Keratinocyte (primary cell): ENCODE data around the gene TCFL5. TPM values are rescaled to one million over a fixed set of nuclear protein-coding genes. Genes with fewer than 3 reads are reported as not detected.

ENCODE experiments used
- DNase-seq: peaks from one replicate; pipeline ENCODE4 v3.0.0-alpha.2; 2011; ENCODE audit warnings: low read depth, missing footprints, low spot score
- FAIRE-seq: peaks from 2 replicates; lab custom pipeline; 2011; peaks lifted over from hg19 to GRCh38; lab: Jason Lieb, UNC
- H2AFZ ChIP-seq: 2 replicates; pipeline ENCODE4 v1.6.0; 2012; ENCODE audit warnings: low read length, control low read depth, inconsistent platforms; ENCODE audit not compliant: control insufficient read depth
- H3K27ac ChIP-seq: 2 replicates; pipeline ENCODE4 v1.5.1; 2011; ENCODE audit warnings: low read length; ENCODE audit not compliant: control insufficient read depth, insufficient read depth
- H3K27me3 ChIP-seq: 3 replicates; pipeline ENCODE4 v1.6.0; 2011; ENCODE audit warnings: low read length; ENCODE audit not compliant: control insufficient read depth, insufficient read depth; ENCODE audit errors: extremely low read depth
- H3K36me3 ChIP-seq, 2 experiments: 2 replicates in 1 of 2; 3 replicates in 1 of 2; pipeline ENCODE4 v1.5.1; 2011; ENCODE audit warnings: low read length in 2 of 2, mild to moderate bottlenecking in 1 of 2; ENCODE audit not compliant: control insufficient read depth in 2 of 2, insufficient read depth in 2 of 2; ENCODE audit errors: extremely low read depth in 1 of 2
- H3K4me1 ChIP-seq: 3 replicates; pipeline ENCODE4 v1.5.1; 2011; ENCODE audit warnings: low read length; ENCODE audit not compliant: control insufficient read depth, insufficient read depth; ENCODE audit errors: extremely low read depth
- H3K4me2 ChIP-seq: 3 replicates; pipeline ENCODE4 v1.6.0; 2011; ENCODE audit warnings: low read depth, low read length; ENCODE audit not compliant: control insufficient read depth, insufficient read depth; ENCODE audit errors: extremely low read depth
- H3K4me3 ChIP-seq, 3 experiments: fragments of 200-600 bp in 1 of 3; sonication (generic) in 1 of 3; 2 replicates in 2 of 3; 3 replicates in 1 of 3; pipeline ENCODE4 v1.5.1; 2011 to 2016; ENCODE audit warnings: low read length in 3 of 3, mild to moderate bottlenecking in 3 of 3, control low read depth in 2 of 3, inconsistent platforms in 1 of 3, low read depth in 1 of 3, mixed read lengths in 1 of 3, mixed run types in 1 of 3, moderate library complexity in 1 of 3; ENCODE audit not compliant: control insufficient read depth in 2 of 3, insufficient read depth in 2 of 3; ENCODE audit errors: extremely low read depth in 1 of 3
- H3K79me2 ChIP-seq: 2 replicates; pipeline ENCODE4 v1.6.0; 2012; ENCODE audit warnings: low read length; ENCODE audit not compliant: control insufficient read depth, insufficient read depth
- H3K9ac ChIP-seq: 3 replicates; pipeline ENCODE4 v1.6.0; 2011; ENCODE audit warnings: low read length; ENCODE audit not compliant: control insufficient read depth, insufficient read depth; ENCODE audit errors: extremely low read depth
- H3K9me1 ChIP-seq: 3 replicates; pipeline ENCODE4 v1.6.0; 2011; ENCODE audit warnings: low read length; ENCODE audit not compliant: control insufficient read depth, insufficient read depth; ENCODE audit errors: extremely low read depth
- H3K9me3 ChIP-seq: 2 replicates; pipeline ENCODE4 v1.5.1; 2012; ENCODE audit warnings: low read depth, low read length; ENCODE audit not compliant: control insufficient read depth
- H4K20me1 ChIP-seq: 3 replicates; pipeline ENCODE4 v1.6.0; 2011; ENCODE audit warnings: low read length; ENCODE audit not compliant: control insufficient read depth, insufficient read depth; ENCODE audit errors: extremely low read depth
- CTCF ChIP-seq, 3 experiments: IDR thresholded peaks in 1 of 3; conservative IDR thresholded peaks in 1 of 3; optimal IDR thresholded peaks in 1 of 3; 2 replicates in 2 of 3; 3 replicates in 1 of 3; pipeline versions ENCODE3 to v1.5.1; 2011; ENCODE audit warnings: low read length in 3 of 3, mild to moderate bottlenecking in 3 of 3, moderate library complexity in 2 of 3, control low read depth in 1 of 3, inconsistent platforms in 1 of 3; ENCODE audit not compliant: insufficient read depth in 2 of 3; ENCODE audit errors: extremely low read depth in 1 of 3
- EZH2 ChIP-seq: IDR thresholded peaks from one replicate; pipeline ENCODE4 v1.6.1; 2012; ENCODE audit warnings: inconsistent platforms, mild to moderate bottlenecking, low read length, moderate library complexity
- dilution Hi-C: fragments of 300-500 bp; cut with MboI; formaldehyde crosslinking; loops from one replicate; pipeline ENCODE4 v1.7.0; 2020; ENCODE audit warnings: low sequenced_read_pairs; ENCODE audit not compliant: extremely low pct_ligation_motif_present
- polyA plus RNA-seq, 5 experiments: library from polyadenylated mRNA; depleted of rRNA in 3 of 5; stranded (reverse) in 3 of 5; stranded (forward) in 1 of 5; unstranded in 1 of 5; fragments of >200 nt; gene quantifications; 1 replicate in 1 of 5; 2 replicates in 3 of 5; 3 replicates in 1 of 5; pipeline versions ENCODE4 v1.2.1 to v1.2.3, GENCODE V29; 2011 to 2012; ENCODE audit warnings: missing spikeins in 2 of 5, low read depth in 1 of 5, low replicate concordance in 1 of 5

TCFL5 gene
- polyA plus RNA-seq, 1 donor (not counting 4 experiments of a cell fraction or from before 2014, with no cell fraction given) = 14.6 TPM

GRCh38 chr20:62797671-62798532 lies 63.7 kb downstream of the TCFL5 start:
- Histone ChIP-seq H3K4me1 (peaks cover 16% of the 10 kb centered on the region), H3K4me2 (peak overlapping the region; percentile 71), H3K4me3 (peak overlapping the region in 1 of 3 experiments; percentile 51), H3K79me2 (peaks cover 13% of the 10 kb centered on the region), H4K20me1 (no peaks in the 10 kb centered on the region), H3K9ac (no peak overlapping the region), H3K9me3 (no peaks in the 10 kb centered on the region), H3K36me3 (peaks cover 27% of the 10 kb centered on the region in 2 experiments), H3K27ac (no peak overlapping the region), H3K9me1 (peaks cover 3% of the 10 kb centered on the region), H3K27me3 (no peaks in the 10 kb centered on the region), H2AFZ (no peak overlapping the region)
- dilution Hi-C loops = no loop called here
- TF ChIP-seq EZH2 = no peak
- TF ChIP-seq CTCF (optimal IDR thresholded peaks at IDR 0.05 in 1 of 3, IDR thresholded peaks at IDR 0.05 in 1 of 3, conservative IDR thresholded peaks at IDR 0.05 in 1 of 3; ENCODE audit: extremely low read depth in 1 of 3, insufficient read depth in 2 of 3, low read length in 3 of 3) = no peak
- FAIRE-seq (no peak), DNase-seq (no peak)

GRCh38 chr20:62796699-62797491 lies 64.7 kb downstream of the TCFL5 start:
- dilution Hi-C loops = no loop called here
- H3K36me3 ChIP-seq = peaks cover 27% of the 10 kb centered on the region in 2 experiments
- no peaks in the 10 kb centered on the region for H3K9me3 ChIP-seq
- H3K9me1 ChIP-seq = peaks cover 3% of the 10 kb centered on the region
- no peak for DNase-seq
- H3K4me3 ChIP-seq = peak overlapping the region; percentile 51 to 68 (median 51)
- peak overlapping the region; percentile 73 for H3K9ac ChIP-seq
- H3K27me3 ChIP-seq = no peaks in the 10 kb centered on the region
- H3K4me1 ChIP-seq = peaks cover 26% of the 10 kb centered on the region
- H3K27ac ChIP-seq = peak overlapping the region; percentile 62
- peaks cover 13% of the 10 kb centered on the region for H3K79me2 ChIP-seq
- no peak for FAIRE-seq
- H2AFZ ChIP-seq = no peak overlapping the region
- TF ChIP-seq EZH2 = no peak
- TF ChIP-seq CTCF (optimal IDR thresholded peaks at IDR 0.05 in 1 of 3, IDR thresholded peaks at IDR 0.05 in 1 of 3, conservative IDR thresholded peaks at IDR 0.05 in 1 of 3; ENCODE audit: extremely low read depth in 1 of 3, insufficient read depth in 2 of 3, low read length in 3 of 3) = no peak
- peak overlapping the region; percentile 71 for H3K4me2 ChIP-seq
- no peaks in the 10 kb centered on the region for H4K20me1 ChIP-seq
